IMR-90 (cell line): Measurements from ENCODE around the gene WHRN. TPM values are rescaled to one million over a fixed set of nuclear protein-coding genes. Genes with fewer than 3 reads are reported as not detected.
A peak's percentile ranks its signal among the peaks of the same experiment; 100 is the strongest.

Experiments used
- ATAC-seq: fragments of 200-7000 bp; cut with Tn5 transposase; 2 replicates; pipeline ENCODE4 v1.9.1; 2020; ENCODE audit warnings: low read depth, mild to moderate bottlenecking, moderate library complexity
- BruUV-seq: library from RNA; stranded (reverse); fragments of 400-500 nt; replicated peaks from 2 replicates; lab custom pipeline; 2021; lab: Mats Ljungman, UMichigan
- CTCF ChIA-PET: fragments of 300-600 bp; formaldehyde crosslinking; extraction: SDS; loops from one replicate; lab custom pipeline; 2021; ENCODE audit warnings: antibody characterized with exemption; lab: Yijun Ruan, JAX
- POLR2A ChIA-PET: fragments of 300-600 bp; sonication (Branson Sonifier 250); formaldehyde crosslinking; loops from one replicate; lab custom pipeline; 2022; ENCODE audit warnings: antibody characterized with exemption; ENCODE audit not compliant: unreplicated experiment; lab: Charles Lee
- DNase-seq: peaks from one replicate; pipeline ENCODE4 v3.0.0; 2013
- H2AFZ ChIP-seq: replicated peaks from 2 replicates; pipeline ENCODE3; 2013; ENCODE audit warnings: low read length, mild to moderate bottlenecking; ENCODE audit not compliant: poor library complexity
- H2AK5ac ChIP-seq: 2 replicates; pipeline ENCODE4 v1.6.1; 2013; ENCODE audit warnings: low read depth, low read length, inconsistent platforms
- H2AK9ac ChIP-seq: replicated peaks from 2 replicates; pipeline ENCODE3; 2013; ENCODE audit warnings: mild to moderate bottlenecking, low read depth, low read length, moderate library complexity; ENCODE audit not compliant: poor library complexity
- H2BK120ac ChIP-seq: 2 replicates; pipeline ENCODE4 v1.6.1; 2013; ENCODE audit warnings: low read depth, low read length, inconsistent platforms
- H2BK15ac ChIP-seq: 3 replicates; pipeline ENCODE4 v1.6.1; 2013; ENCODE audit warnings: low read depth, low read length, inconsistent platforms
- H2BK20ac ChIP-seq: 2 replicates; pipeline ENCODE4 v1.6.1; 2013; ENCODE audit warnings: low read depth, mild to moderate bottlenecking, inconsistent platforms, low read length, moderate library complexity
- H2BK5ac ChIP-seq: 2 replicates; pipeline ENCODE4 v1.6.1; 2013; ENCODE audit warnings: mild to moderate bottlenecking, low read depth, low read length, inconsistent platforms; ENCODE audit not compliant: poor library complexity, severe bottlenecking
- H3K14ac ChIP-seq: replicated peaks from 2 replicates; pipeline ENCODE4 v1.6.1; 2013; ENCODE audit warnings: low read depth, low read length, inconsistent platforms
- H3K18ac ChIP-seq: 2 replicates; pipeline ENCODE4 v1.6.1; 2013; ENCODE audit warnings: low read depth, low read length, control low read depth
- H3K23ac ChIP-seq: 2 replicates; pipeline ENCODE4 v1.6.1; 2013; ENCODE audit warnings: low read depth, low read length, inconsistent platforms
- H3K27ac ChIP-seq: 2 replicates; pipeline ENCODE4 v1.5.1; 2013; ENCODE audit warnings: mild to moderate bottlenecking, control low read depth, low read length; ENCODE audit not compliant: insufficient read depth
- H3K27me3 ChIP-seq: 2 replicates; pipeline ENCODE4 v1.6.1; 2013; ENCODE audit warnings: low read length; ENCODE audit not compliant: control insufficient read depth, insufficient read depth
- H3K36me3 ChIP-seq: 2 replicates; pipeline ENCODE4 v1.6.1; 2013; ENCODE audit warnings: low read length, mixed read lengths; ENCODE audit not compliant: control insufficient read depth, insufficient read depth
- H3K4ac ChIP-seq: 2 replicates; pipeline ENCODE4 v1.6.1; 2013; ENCODE audit warnings: low read depth, low read length, inconsistent platforms
- H3K4me1 ChIP-seq: 2 replicates; pipeline ENCODE4 v1.6.1; 2013; ENCODE audit warnings: low read length, mixed read lengths; ENCODE audit not compliant: control insufficient read depth, insufficient read depth
- H3K4me2 ChIP-seq: 2 replicates; pipeline ENCODE4 v1.6.1; 2013; ENCODE audit warnings: low read depth, mild to moderate bottlenecking, control low read depth, low read length, moderate library complexity
- H3K4me3 ChIP-seq: 2 replicates; pipeline ENCODE4 v1.5.1; 2013; ENCODE audit warnings: low read depth, mild to moderate bottlenecking, control low read depth, low read length, moderate library complexity; ENCODE audit not compliant: insufficient read depth
- H3K56ac ChIP-seq: 2 replicates; pipeline ENCODE4 v1.6.1; 2013; ENCODE audit warnings: low read length, inconsistent platforms; ENCODE audit not compliant: insufficient read depth; ENCODE audit errors: extremely low read depth
- H3K79me1 ChIP-seq, 2 experiments: 2 replicates each; pipeline ENCODE4 v1.6.1; 2013; ENCODE audit warnings: low read length in 2 of 2, inconsistent platforms in 1 of 2, low read depth in 1 of 2
- H3K9ac ChIP-seq: 2 replicates; pipeline ENCODE4 v1.6.1; 2013; ENCODE audit warnings: low read depth, low read length, control low read depth
- H3K9me1 ChIP-seq: 2 replicates; pipeline ENCODE4 v1.6.1; 2013; ENCODE audit warnings: low read length, inconsistent platforms; ENCODE audit not compliant: insufficient read depth
- H3K9me3 ChIP-seq: 2 replicates; pipeline ENCODE4 v1.6.1; 2013; ENCODE audit warnings: low read length; ENCODE audit not compliant: control insufficient read depth, insufficient read depth
- H4K20me1 ChIP-seq: 2 replicates; pipeline ENCODE4 v1.6.1; 2013; ENCODE audit warnings: low read length, inconsistent platforms; ENCODE audit not compliant: insufficient read depth
- H4K5ac ChIP-seq: 2 replicates; pipeline ENCODE4 v1.6.1; 2013; ENCODE audit warnings: mild to moderate bottlenecking, low read depth, low read length, control low read depth
- H4K8ac ChIP-seq, 2 experiments: 2 replicates each; pipeline ENCODE4 v1.6.1; 2013; ENCODE audit warnings: low read depth in 2 of 2, low read length in 2 of 2, control low read depth in 1 of 2, inconsistent platforms in 1 of 2
- H4K91ac ChIP-seq: 2 replicates; pipeline ENCODE4 v1.6.1; 2013; ENCODE audit warnings: low read depth, low read length, inconsistent platforms; ENCODE audit not compliant: insufficient read depth
- BHLHE40 ChIP-seq: fragments of 150-350 bp; IDR thresholded peaks from 2 replicates; pipeline ENCODE4 v1.6.1; 2016; ENCODE audit warnings: mild to moderate bottlenecking, low read depth, low read length
- CEBPB ChIP-seq: IDR thresholded peaks from 2 replicates; pipeline ENCODE4 v1.6.1; 2012; ENCODE audit warnings: low read depth, low read length, improper control_type of control experiment
- CHD1 ChIP-seq: IDR thresholded peaks from 2 replicates; pipeline ENCODE4 v1.6.1; 2012; ENCODE audit warnings: low read depth, low read length, improper control_type of control experiment
- ELK1 ChIP-seq: fragments of 150-350 bp; IDR thresholded peaks from 2 replicates; pipeline ENCODE4 v1.6.1; 2016; ENCODE audit warnings: low read depth, mild to moderate bottlenecking, low read length, moderate library complexity, borderline replicate concordance
- FOS ChIP-seq: fragments of 150-350 bp; IDR thresholded peaks from 2 replicates; pipeline ENCODE4 v1.6.1; 2016; ENCODE audit warnings: low read depth, low read length
- MAFK ChIP-seq: IDR thresholded peaks from 2 replicates; pipeline ENCODE4 v1.6.1; 2012; ENCODE audit warnings: low read depth, low read length, improper control_type of control experiment
- MAZ ChIP-seq: IDR thresholded peaks from 2 replicates; pipeline ENCODE4 v1.6.1; 2012; ENCODE audit warnings: low read depth, mild to moderate bottlenecking, low read length, improper control_type of control experiment, moderate library complexity, borderline replicate concordance
- MXI1 ChIP-seq: IDR thresholded peaks from 2 replicates; pipeline ENCODE4 v1.6.1; 2012; ENCODE audit warnings: low read depth, mild to moderate bottlenecking, low read length, moderate library complexity, borderline replicate concordance
- NFE2L2 ChIP-seq: fragments of 150-350 bp; IDR thresholded peaks from 2 replicates; pipeline ENCODE4 v1.6.1; 2016; ENCODE audit warnings: low read depth, mild to moderate bottlenecking, low read length
- POLR2A ChIP-seq: IDR thresholded peaks from 2 replicates; pipeline ENCODE4 v1.6.1; 2012; ENCODE audit warnings: mild to moderate bottlenecking, low read depth, low read length
- RAD21 ChIP-seq: IDR thresholded peaks from 2 replicates; pipeline ENCODE4 v1.6.1; 2012; ENCODE audit warnings: low read length, improper control_type of control experiment
- RCOR1 ChIP-seq: IDR thresholded peaks from 2 replicates; pipeline ENCODE4 v1.6.1; 2012; ENCODE audit warnings: mild to moderate bottlenecking, low read length, improper control_type of control experiment; ENCODE audit not compliant: insufficient replicate concordance
- RFX5 ChIP-seq: IDR thresholded peaks from 2 replicates; pipeline ENCODE4 v1.8.0; 2012; ENCODE audit warnings: low read depth, mild to moderate bottlenecking, low read length, moderate library complexity
- SMC3 ChIP-seq: fragments of 150-350 bp; IDR thresholded peaks from 2 replicates; pipeline ENCODE4 v1.6.1; 2016; ENCODE audit warnings: low read depth, mild to moderate bottlenecking, antibody characterized with exemption, low read length, moderate library complexity
- USF2 ChIP-seq: fragments of 150-350 bp; IDR thresholded peaks from 2 replicates; pipeline ENCODE4 v1.6.1; 2017; ENCODE audit warnings: mild to moderate bottlenecking, antibody characterized with exemption, low read length, low read depth
- WGBS, 2 experiments: methylation state at CpG; one replicate each; pipeline versions ENCODE4 v1.1.5 to v1.1.7; 2013; ENCODE audit warnings: missing lambda C conversion rate in 2 of 2; ENCODE audit not compliant: insufficient read length in 1 of 2; ENCODE audit errors: extremely low coverage in 2 of 2; 5-methylcytosine and 5-hydroxymethylcytosine counted together
- dilution Hi-C: fragments of 300-500 bp; cut with HindIII; formaldehyde crosslinking; loops from one replicate; pipeline ENCODE4 v1.14.3; 2018; ENCODE audit warnings: low sequenced_read_pairs; ENCODE audit not compliant: unreplicated experiment
- in situ Hi-C: fragments of 300-500 bp; cut with MboI; formaldehyde crosslinking; loops from 3 replicates; pipeline ENCODE4 v1.14.3; 2019; ENCODE audit warnings: low sequenced_read_pairs, inconsistent platforms, mixed read lengths
- intact Hi-C: fragments of 100-400 bp; cut with micrococcal nuclease; formaldehyde crosslinking; loops from 2 replicates; pipeline ENCODE4 v1.10.0; 2022
- polyA plus RNA-seq, 3 experiments: library from polyadenylated mRNA; depleted of rRNA; stranded (reverse); fragments of >200 nt; gene quantifications; 2 replicates each; pipeline ENCODE4 v1.2.3, GENCODE V29; 2012; ENCODE audit warnings: low replicate concordance in 1 of 3
- total RNA-seq: library from RNA; depleted of rRNA; stranded (reverse); fragments of >200 nt; gene quantifications from 2 replicates; pipeline ENCODE4 v1.2.3, GENCODE V29; 2012

WHRN gene
- total and polyA plus RNA-seq, 2 of the 4 experiments (the other 2 are of a cell fraction) = 0.18 to 2.6 TPM

- 0 out of 2 replicates have a peak overlapping the region, but pooled peaks have one; percentile 3 for H3K27ac ChIP-seq
- no peak for ATAC-seq
- no peak overlapping the region for H2BK5ac ChIP-seq
- peaks cover 16% of the 10 kb centered on the region for H3K4me1 ChIP-seq
- no peaks in the 10 kb centered on the region; the same call in 1 of the 2 replicates for H4K20me1 ChIP-seq
- BruUV-seq = no TSS peak
- ChIA-PET POLR2A (no interaction called here), CTCF (no interaction called here)
- WGBS, 2 experiments = 40% methylated on average over 1 of the region's 14 CpGs; no CpG with 5 or more reads in 1 of the 2 experiments
- no peak overlapping the region for H2AFZ ChIP-seq
- H4K5ac ChIP-seq = no peak overlapping the region
- no peak overlapping the region for H2BK120ac ChIP-seq
- H2AK5ac ChIP-seq = peak overlapping the region; percentile 42
- intact Hi-C loops = no loop called here
- H3K14ac ChIP-seq = no peak overlapping the region
- H3K4ac ChIP-seq = peak overlapping the region; percentile 24; the same call in 1 of the 2 replicates
- no peak overlapping the region for H3K18ac ChIP-seq
- no peak overlapping the region for H3K23ac ChIP-seq
- H2AK9ac ChIP-seq = peak overlapping the region; percentile 44
- no peak for DNase-seq
- H2BK20ac ChIP-seq = no peak overlapping the region; the same call in none of the 2 replicates
- H4K91ac ChIP-seq = peak overlapping the region; percentile 50; the same call in 1 of the 2 replicates
- H3K27me3 ChIP-seq = no peaks in the 10 kb centered on the region
- in situ Hi-C loops = no loop called here
- H3K79me1 ChIP-seq = peaks cover 6 to 19% of the 10 kb centered on the region in 2 experiments; a peak in 3 of 4 replicates
- no peak overlapping the region for H3K9ac ChIP-seq
- 0 out of 4 replicates have a peak overlapping the region, but pooled peaks of 1 of the 2 experiments have one; percentile 7 for H4K8ac ChIP-seq
- peaks cover 20% of the 10 kb centered on the region for H3K9me1 ChIP-seq
- dilution Hi-C loops = no loop called here
- no peak overlapping the region for H3K4me2 ChIP-seq
- peak overlapping the region; percentile 54; the same call in 1 of the 3 replicates for H2BK15ac ChIP-seq
- H3K36me3 ChIP-seq = peaks cover 36% of the 10 kb centered on the region
- no peak overlapping the region for H3K56ac ChIP-seq
- H3K4me3 ChIP-seq = no peak overlapping the region
- no peaks in the 10 kb centered on the region for H3K9me3 ChIP-seq
- TF ChIP-seq RFX5 (no peak), MAZ (no peak), CEBPB (no peak), RAD21 (no peak), SMC3 (no peak), MAFK (no peak), NFE2L2 (no peak), ELK1 (no peak), MXI1 (no peak), RCOR1 (no peak), BHLHE40 (no peak), FOS (no peak), POLR2A (no peak), USF2 (no peak), CHD1 (no peak)
Observed at GRCh38 chr9:114367772-114368569, 137.3 kb downstream of the WHRN start.
